Measurements from ENCODE around the gene CACNG6. TPM values are rescaled to one million over a fixed set of nuclear protein-coding genes. Genes with fewer than 3 reads are reported as not detected.

Gene CACNG6
- total RNA-seq, 1 donor from 2014 or later = 0.27 TPM

GRCh38 chr19:53994811-53995210, 3.4 kb downstream of the CACNG6 start:
- H3K36me3 Mint-ChIP-seq = no peaks in the 10 kb centered on the region
- peaks cover 63% of the 10 kb centered on the region for H3K27me3 Mint-ChIP-seq
- no peak overlapping the region for H3K4me3 Mint-ChIP-seq
- H3K4me1 Mint-ChIP-seq (ENCODE audit: unreplicated experiment) = no peaks in the 10 kb centered on the region
- no peak for DNase-seq (ENCODE audit: extremely low spot score, unreplicated experiment)
- no peak for TF ChIP-seq CTCF (conservative IDR thresholded peaks at IDR 0.05)
- H3K9me3 Mint-ChIP-seq = no peaks in the 10 kb centered on the region
- no peak overlapping the region for H3K27ac Mint-ChIP-seq

DNA sequence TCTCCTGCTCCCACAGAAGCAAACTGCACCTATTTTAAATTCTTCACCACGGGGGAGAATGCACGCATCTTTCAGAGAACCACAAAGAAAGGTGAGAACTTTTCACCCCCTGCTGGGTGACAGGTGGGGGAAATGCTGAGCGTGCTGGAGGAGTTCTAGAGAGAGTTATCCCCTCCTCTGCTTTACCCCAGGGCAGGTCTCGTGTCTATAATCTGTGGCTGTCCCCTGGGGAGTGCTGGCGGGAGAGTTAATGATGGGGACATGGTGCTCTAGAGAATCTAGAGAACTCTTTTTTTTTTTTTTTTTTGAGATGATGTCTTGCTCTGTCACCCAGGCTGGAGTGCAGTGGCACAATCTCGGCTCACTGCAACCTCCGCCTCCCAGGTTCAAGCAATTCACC, 6.8 kb downstream of the CACNG6 start:
- Mint-ChIP-seq H3K4me1 (ENCODE audit: unreplicated experiment) (no peaks in the 10 kb centered on the region), H3K27ac (no peak overlapping the region)
- no peak for DNase-seq (ENCODE audit: extremely low spot score, unreplicated experiment)

GRCh38 chr19:53999694-54000093, 8.3 kb downstream of the CACNG6 start:
- TF ChIP-seq CTCF (conservative IDR thresholded peaks at IDR 0.05) = no peak
- Mint-ChIP-seq H3K27me3 (peaks cover 48% of the 10 kb centered on the region), H3K4me1 (ENCODE audit: unreplicated experiment) (no peaks in the 10 kb centered on the region), H3K27ac (no peak overlapping the region), H3K36me3 (no peaks in the 10 kb centered on the region), H3K4me3 (no peak overlapping the region), H3K9me3 (no peaks in the 10 kb centered on the region)
- no peak for DNase-seq (ENCODE audit: extremely low spot score, unreplicated experiment)

More for the DNA sequence above, 6.8 kb downstream of the CACNG6 start:
- H3K9me3 Mint-ChIP-seq = no peaks in the 10 kb centered on the region
- no peak overlapping the region for H3K4me3 Mint-ChIP-seq
- H3K36me3 Mint-ChIP-seq = no peaks in the 10 kb centered on the region
- H3K27me3 Mint-ChIP-seq = peaks cover 62% of the 10 kb centered on the region
- TF ChIP-seq CTCF (conservative IDR thresholded peaks at IDR 0.05) = no peak

GRCh38 chr19:54001496-54001895, 10.1 kb downstream of the CACNG6 start:
- Mint-ChIP-seq H3K9me3 (no peaks in the 10 kb centered on the region), H3K4me1 (ENCODE audit: unreplicated experiment) (no peaks in the 10 kb centered on the region), H3K36me3 (no peaks in the 10 kb centered on the region), H3K4me3 (no peak overlapping the region), H3K27me3 (peaks cover 30% of the 10 kb centered on the region), H3K27ac (no peak overlapping the region)
- no peak for TF ChIP-seq CTCF (conservative IDR thresholded peaks at IDR 0.05)
- no peak for DNase-seq (ENCODE audit: extremely low spot score, unreplicated experiment)

DNA sequence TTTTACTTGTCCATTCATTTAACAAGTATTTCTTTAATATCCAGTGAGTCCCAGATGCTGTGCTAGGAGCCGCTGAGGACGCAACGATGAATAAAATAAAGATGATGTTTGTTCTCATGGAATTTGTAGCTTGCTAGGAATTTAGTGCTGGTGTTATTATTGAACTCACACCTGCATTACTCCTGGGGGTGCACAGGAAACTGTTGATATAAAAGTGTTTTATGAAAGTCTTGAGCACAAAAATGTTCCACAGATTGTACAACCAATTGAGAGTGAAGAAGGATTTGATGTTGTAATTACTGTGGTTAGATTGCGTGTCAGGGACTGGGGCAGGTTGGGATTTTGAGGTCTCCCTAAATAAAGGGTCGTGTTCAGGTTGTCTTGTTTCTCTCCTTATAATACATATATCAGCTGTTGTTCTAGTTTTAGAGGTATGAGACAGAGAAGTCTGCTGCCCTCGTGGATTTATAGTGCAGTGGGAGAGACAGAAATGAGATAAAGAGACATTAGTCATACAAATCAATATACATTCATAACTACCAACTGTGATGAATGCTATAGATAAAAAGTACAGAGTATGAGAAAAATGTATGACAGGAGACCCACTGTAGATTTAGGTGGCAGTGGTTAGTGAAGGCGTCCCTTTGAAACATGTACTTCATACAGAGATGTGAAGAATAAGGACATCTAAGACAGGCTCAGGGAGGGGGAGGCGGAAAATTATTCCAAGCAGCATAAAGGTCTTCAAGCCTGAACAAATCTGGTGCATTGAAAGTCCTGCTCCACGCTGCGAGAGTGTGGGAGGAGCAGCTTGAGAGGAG, 11.3 kb downstream of the CACNG6 start:
- Mint-ChIP-seq H3K4me1 (ENCODE audit: unreplicated experiment) (no peaks in the 10 kb centered on the region), H3K27me3 (peaks cover 27% of the 10 kb centered on the region), H3K4me3 (no peak overlapping the region), H3K9me3 (no peaks in the 10 kb centered on the region), H3K36me3 (no peaks in the 10 kb centered on the region), H3K27ac (no peak overlapping the region)
- TF ChIP-seq CTCF (conservative IDR thresholded peaks at IDR 0.05) = no peak
- no peak for DNase-seq (ENCODE audit: extremely low spot score, unreplicated experiment)
